ENCODE results near the gene DNAH10. TPM values are rescaled to one million over a fixed set of nuclear protein-coding genes. Genes with fewer than 3 reads are reported as not detected.

DNAH10 gene
- total RNA-seq, 4 donors from 2014 or later = 0.14 to 0.20 TPM; not detected in 2

DNA sequence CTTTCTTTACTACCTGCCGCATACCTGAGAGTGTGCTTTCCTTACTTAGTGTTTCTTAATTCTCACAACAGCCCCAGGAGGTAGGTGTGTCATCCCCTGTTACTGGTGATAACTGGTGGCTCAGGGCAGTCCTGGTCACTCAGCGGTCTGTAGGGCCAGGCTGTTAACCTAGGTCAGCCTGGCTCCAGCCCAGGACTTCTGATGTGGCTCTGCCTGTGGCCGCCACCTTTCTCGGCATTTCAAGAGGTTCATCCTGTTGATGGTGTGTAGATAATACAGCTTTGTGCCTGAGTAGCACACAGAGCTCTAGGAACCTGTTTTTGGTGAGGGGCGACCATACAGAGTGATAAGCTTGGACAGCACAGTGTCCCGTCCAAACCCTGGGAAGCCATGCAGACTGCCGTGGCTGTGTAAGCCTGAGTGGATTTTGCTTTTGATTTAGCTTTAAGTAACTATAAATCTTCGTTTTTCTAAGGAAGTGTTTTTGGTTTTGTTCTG is 11.9 kb upstream of the DNAH10 start:
- no peak overlapping the region for H3K4me3 ChIP-seq
- 70 to 85% methylated on average over 1 to 8 of the region's 8 CpGs for WGBS, 2 donors (ENCODE audit: low coverage in 1 of 2)

GRCh38 chr12:123752046-123752445 is 10.1 kb upstream of the DNAH10 start:
- H3K27me3 ChIP-seq = no peaks in the 10 kb centered on the region
- no peaks in the 10 kb centered on the region for H3K4me1 ChIP-seq
- H3K9me3 ChIP-seq = no peaks in the 10 kb centered on the region
- intact Hi-C loops (cut with DNase I; ENCODE audit: low total_unique reads) = no loop called here
- in situ Hi-C loops (cut with MboI; ENCODE audit: low pct_ligation_motif_present in 1 of 4, low pct_unique_long_range_greater_than_20kb in 1 of 4, low sequenced_read_pairs in 3 of 4) = no loop called here
- no peak for TF ChIP-seq CTCF (IDR thresholded peaks at IDR 0.05)
- TF ChIP-seq POLR2A (IDR thresholded peaks at IDR 0.05) = no peak
- no peak for TF ChIP-seq POLR2AphosphoS5 (IDR thresholded peaks at IDR 0.05)
- TF ChIP-seq EP300 (IDR thresholded peaks at IDR 0.05; ENCODE audit: low read depth) = no peak
- no peak overlapping the region for H3K4me3 ChIP-seq
- no peak for DNase-seq
- WGBS, 2 donors (ENCODE audit: low coverage in 1 of 2) = 81 to 88% methylated on average over 3 of the region's 3 CpGs
- H3K27ac ChIP-seq = no peak overlapping the region
- H3K36me3 ChIP-seq = peaks cover 0 to 22% (median 9%) of the 10 kb centered on the region in 4 donors

More for the DNA sequence above, 11.9 kb upstream of the DNAH10 start:
- Histone ChIP-seq H3K27ac (no peak overlapping the region), H3K27me3 (no peaks in the 10 kb centered on the region), H3K36me3 (peaks cover 0 to 28% (median 8%) of the 10 kb centered on the region in 4 donors), H3K9me3 (no peaks in the 10 kb centered on the region), H3K4me1 (no peaks in the 10 kb centered on the region)
- DNase-seq = no peak
- in situ Hi-C loops (cut with MboI; ENCODE audit: low pct_ligation_motif_present in 1 of 4, low pct_unique_long_range_greater_than_20kb in 1 of 4, low sequenced_read_pairs in 3 of 4) = no loop called here
- no peak for TF ChIP-seq EP300 (IDR thresholded peaks at IDR 0.05; ENCODE audit: low read depth)
- no peak for TF ChIP-seq CTCF (IDR thresholded peaks at IDR 0.05)
- no peak for TF ChIP-seq POLR2A (IDR thresholded peaks at IDR 0.05)
- TF ChIP-seq POLR2AphosphoS5 (IDR thresholded peaks at IDR 0.05) = no peak
- intact Hi-C loops (cut with DNase I; ENCODE audit: low total_unique reads) = no loop called here

GRCh38 chr12:123754041-123754772 is 7.9 kb upstream of the DNAH10 start:
- Histone ChIP-seq H3K9me3 (no peaks in the 10 kb centered on the region), H3K4me1 (no peaks in the 10 kb centered on the region), H3K36me3 (peaks cover 0 to 21% (median 9%) of the 10 kb centered on the region in 4 donors), H3K27me3 (no peaks in the 10 kb centered on the region), H3K4me3 (no peak overlapping the region), H3K27ac (no peak overlapping the region)
- TF ChIP-seq POLR2AphosphoS5 (IDR thresholded peaks at IDR 0.05) (no peak), EP300 (IDR thresholded peaks at IDR 0.05; ENCODE audit: low read depth) (no peak), POLR2A (IDR thresholded peaks at IDR 0.05) (no peak), CTCF (IDR thresholded peaks at IDR 0.05) (no peak)
- in situ Hi-C loops (cut with MboI; ENCODE audit: low pct_ligation_motif_present in 1 of 4, low pct_unique_long_range_greater_than_20kb in 1 of 4, low sequenced_read_pairs in 3 of 4) = no loop called here
- WGBS, 2 donors (ENCODE audit: low coverage in 1 of 2) = 91 to 100% methylated on average over 1 to 12 of the region's 12 CpGs
- no peak for DNase-seq
- intact Hi-C loops (cut with DNase I; ENCODE audit: low total_unique reads) = no loop called here

- TF ChIP-seq POLR2AphosphoS5 (IDR thresholded peaks at IDR 0.05) = no peak
- TF ChIP-seq POLR2A (IDR thresholded peaks at IDR 0.05) = no peak
- TF ChIP-seq CTCF (IDR thresholded peaks at IDR 0.05) = no peak
- no peak for TF ChIP-seq EP300 (IDR thresholded peaks at IDR 0.05; ENCODE audit: low read depth)
- intact Hi-C loops (cut with DNase I; ENCODE audit: low total_unique reads) (no loop called here), in situ Hi-C loops (cut with MboI; ENCODE audit: low pct_ligation_motif_present in 1 of 4, low pct_unique_long_range_greater_than_20kb in 1 of 4, low sequenced_read_pairs in 3 of 4) (no loop called here)
- Histone ChIP-seq H3K4me1 (peaks cover 4 to 11% (median 9%) of the 10 kb centered on the region in 4 donors), H3K27ac (no peak overlapping the region), H3K27me3 (peaks cover 16% of the 10 kb centered on the region), H3K9me3 (no peaks in the 10 kb centered on the region), H3K36me3 (peaks cover 0 to 16% (median 7%) of the 10 kb centered on the region in 4 donors), H3K4me3 (no peak overlapping the region)
- 89 to 91% methylated on average over 6 of the region's 6 CpGs for WGBS, 2 donors (ENCODE audit: low coverage in 1 of 2)
- DNase-seq = no peak
Observed at GRCh38 chr12:123757561-123757960, 4.5 kb upstream of the DNAH10 start.
